Calu3 (cell line): ENCODE results near the gene KRT4. TPM values are rescaled to one million over a fixed set of nuclear protein-coding genes. Genes with fewer than 3 reads are reported as not detected.

Experiments used
- BruUV-seq: library from RNA; stranded (reverse); fragments of 400-500 nt; replicated peaks from 2 replicates; lab custom pipeline; 2021; lab: Mats Ljungman, UMichigan
- CTCF ChIA-PET: fragments of 300-600 bp; sonication (Branson Sonifier 250); formaldehyde crosslinking; loops from one replicate; lab custom pipeline; 2022; ENCODE audit warnings: antibody characterized with exemption; lab: Charles Lee
- DNase-seq: peaks from one replicate; pipeline ENCODE4 v3.0.0; 2022
- H3K27ac Mint-ChIP-seq: one replicate; pipeline ENCODE4 v1.8.0; 2022; ENCODE audit warnings: mixed read lengths; ENCODE audit not compliant: unreplicated experiment
- H3K27me3 Mint-ChIP-seq: one replicate; pipeline ENCODE4 v1.8.0; 2022; ENCODE audit warnings: mixed read lengths; ENCODE audit not compliant: unreplicated experiment
- H3K36me3 Mint-ChIP-seq: one replicate; pipeline ENCODE4 v1.8.0; 2022; ENCODE audit warnings: mild to moderate bottlenecking, moderate library complexity, mixed read lengths; ENCODE audit not compliant: insufficient read depth, unreplicated experiment
- H3K4me1 Mint-ChIP-seq: one replicate; pipeline ENCODE4 v1.8.0; 2022; ENCODE audit warnings: mild to moderate bottlenecking, low read depth, mixed read lengths; ENCODE audit not compliant: unreplicated experiment
- H3K4me3 Mint-ChIP-seq: one replicate; pipeline ENCODE4 v1.8.0; 2022; ENCODE audit warnings: mild to moderate bottlenecking, low read depth, moderate library complexity, mixed read lengths; ENCODE audit not compliant: unreplicated experiment
- H3K9me3 Mint-ChIP-seq: one replicate; pipeline ENCODE4 v1.8.0; 2022; ENCODE audit warnings: low read depth, mixed read lengths; ENCODE audit not compliant: unreplicated experiment
- CTCF ChIP-seq: fragments of 200-600 bp; IDR thresholded peaks from one replicate; pipeline ENCODE4 v1.8.0; 2022; ENCODE audit warnings: antibody characterized with exemption; ENCODE audit not compliant: unreplicated experiment
- intact Hi-C: fragments of 100-400 bp; cut with micrococcal nuclease; formaldehyde crosslinking; loops from one replicate; pipeline ENCODE4 v1.10.0; 2022; ENCODE audit not compliant: unreplicated experiment
- total RNA-seq: library from RNA; stranded (reverse); gene quantifications from 2 replicates; pipeline ENCODE4 v1.2.3, GENCODE V29; 2022

The KRT4 gene
- total RNA-seq, 1 experiment from 2014 or later: not detected

- intact Hi-C loops: no loop called here
- H3K36me3 Mint-ChIP-seq: no peaks in the 10 kb centered on the region
- no peaks in the 10 kb centered on the region for H3K27me3 Mint-ChIP-seq
- TF ChIP-seq CTCF: no peak
- peaks cover 15% of the 10 kb centered on the region for H3K4me1 Mint-ChIP-seq
- BruUV-seq: no TSS peak
- H3K4me3 Mint-ChIP-seq: no peak overlapping the region
- H3K9me3 Mint-ChIP-seq: no peaks in the 10 kb centered on the region
- DNase-seq: no peak
- no peak overlapping the region for H3K27ac Mint-ChIP-seq
- CTCF ChIA-PET: no interaction called here
These were observed 12.0 kb upstream of the KRT4 start for GRCh38 chr12:52825961-52826360.

GRCh38 chr12:52824741-52825410 lies 11.0 kb upstream of the KRT4 start:
- no peak for DNase-seq
- no peaks in the 10 kb centered on the region for H3K36me3 Mint-ChIP-seq
- no peak for TF ChIP-seq CTCF
- CTCF ChIA-PET: no interaction called here
- intact Hi-C loops: no loop called here
- BruUV-seq: no TSS peak
- no peak overlapping the region for H3K4me3 Mint-ChIP-seq
- H3K27ac Mint-ChIP-seq: no peak overlapping the region
- peaks cover 3% of the 10 kb centered on the region for H3K27me3 Mint-ChIP-seq
- H3K4me1 Mint-ChIP-seq: peaks cover 15% of the 10 kb centered on the region
- no peaks in the 10 kb centered on the region for H3K9me3 Mint-ChIP-seq

- no peak for DNase-seq
- Mint-ChIP-seq H3K27ac (no peak overlapping the region), H3K27me3 (peaks cover 13% of the 10 kb centered on the region), H3K36me3 (no peaks in the 10 kb centered on the region), H3K4me1 (peaks cover 15% of the 10 kb centered on the region), H3K4me3 (no peak overlapping the region), H3K9me3 (no peaks in the 10 kb centered on the region)
- no peak for TF ChIP-seq CTCF
- intact Hi-C loops: no loop called here
- CTCF ChIA-PET: no interaction called here
- BruUV-seq: no TSS peak
These were observed 10.0 kb upstream of the KRT4 start for GRCh38 chr12:52823761-52824450.

- no TSS peak for BruUV-seq
- peaks cover 15% of the 10 kb centered on the region for H3K4me1 Mint-ChIP-seq
- H3K27ac Mint-ChIP-seq: no peak overlapping the region
- H3K36me3 Mint-ChIP-seq: no peaks in the 10 kb centered on the region
- no peak for DNase-seq
- peaks cover 21% of the 10 kb centered on the region for H3K27me3 Mint-ChIP-seq
- no peak for TF ChIP-seq CTCF
- CTCF ChIA-PET: no interaction called here
- H3K4me3 Mint-ChIP-seq: no peak overlapping the region
- intact Hi-C loops: no loop called here
- no peaks in the 10 kb centered on the region for H3K9me3 Mint-ChIP-seq
These were observed 9.0 kb upstream of the KRT4 start for GRCh38 chr12:52822771-52823510.
